Mesendoderm (in vitro differentiated cells): Measurements from ENCODE around the gene MAGEA11. TPM values are rescaled to one million over a fixed set of nuclear protein-coding genes. Genes with fewer than 3 reads are reported as not detected.
"Not testable (repeated sequence)": the region's sequence is repeated elsewhere in the genome, so short reads cannot be mapped to it uniquely, and the experiment has no call there.

ENCODE experiments used
- DNase-seq: peaks from one replicate; pipeline ENCODE4 v3.0.0; 2013
- H2AK5ac ChIP-seq: 2 replicates; pipeline ENCODE4 v1.6.1; 2013; ENCODE audit warnings: low read length, inconsistent platforms
- H2BK120ac ChIP-seq: 2 replicates; pipeline ENCODE4 v1.6.1; 2013; ENCODE audit warnings: low read depth, mild to moderate bottlenecking, low read length, moderate library complexity, mixed read lengths
- H2BK15ac ChIP-seq: replicated peaks from 2 replicates; pipeline ENCODE4 v1.6.1; 2013; ENCODE audit warnings: low read depth, mild to moderate bottlenecking, moderate library complexity
- H2BK5ac ChIP-seq: 2 replicates; pipeline ENCODE4 v1.6.1; 2013; ENCODE audit warnings: low read length, inconsistent platforms
- H3K18ac ChIP-seq: 2 replicates; pipeline ENCODE4 v1.6.1; 2013; ENCODE audit warnings: mild to moderate bottlenecking, low read length, mixed read lengths
- H3K23ac ChIP-seq: one replicate; pipeline ENCODE4 v1.6.1; 2013; ENCODE audit warnings: low read length
- H3K27ac ChIP-seq: 2 replicates; pipeline ENCODE4 v1.5.1; 2013; ENCODE audit warnings: low read depth, mild to moderate bottlenecking, inconsistent platforms, low read length, moderate library complexity
- H3K27me3 ChIP-seq: 2 replicates; pipeline ENCODE4 v1.6.1; 2013; ENCODE audit warnings: low read length, control low read depth, mild to moderate bottlenecking, inconsistent platforms; ENCODE audit not compliant: insufficient read depth, poor library complexity
- H3K36me3 ChIP-seq: 2 replicates; pipeline ENCODE4 v1.6.1; 2013; ENCODE audit warnings: low read length, inconsistent platforms; ENCODE audit not compliant: control insufficient read depth, insufficient read depth
- H3K4ac ChIP-seq: one replicate; pipeline ENCODE4 v1.6.1; 2013; ENCODE audit warnings: low read depth, mild to moderate bottlenecking, low read length, moderate library complexity
- H3K4me1 ChIP-seq: 2 replicates; pipeline ENCODE4 v1.6.1; 2013; ENCODE audit warnings: low read depth, low read length, inconsistent platforms; ENCODE audit not compliant: control insufficient read depth
- H3K4me2 ChIP-seq: 2 replicates; pipeline ENCODE4 v1.6.1; 2013; ENCODE audit warnings: low read length
- H3K4me3 ChIP-seq: 2 replicates; pipeline ENCODE4 v1.5.1; 2013; ENCODE audit warnings: mild to moderate bottlenecking, low read length
- H3K56ac ChIP-seq: one replicate; pipeline ENCODE4 v1.6.1; 2013; ENCODE audit warnings: low read length
- H3K79me1 ChIP-seq: 2 replicates; pipeline ENCODE4 v1.6.1; 2013; ENCODE audit warnings: low read length, inconsistent platforms
- H3K79me2 ChIP-seq: 2 replicates; pipeline ENCODE4 v1.6.1; 2013; ENCODE audit warnings: mild to moderate bottlenecking, low read length; ENCODE audit not compliant: control insufficient read depth, insufficient read depth
- H3K9ac ChIP-seq: 2 replicates; pipeline ENCODE4 v1.6.1; 2013; ENCODE audit warnings: low read length, inconsistent platforms
- H4K5ac ChIP-seq: one replicate; pipeline ENCODE4 v1.6.1; 2013; ENCODE audit warnings: low read length
- H4K8ac ChIP-seq: one replicate; pipeline ENCODE4 v1.6.1; 2013; ENCODE audit warnings: low read depth, mild to moderate bottlenecking, control low read depth, low read length, moderate library complexity
- WGBS: extraction: QIAGEN DNeasy Blood & Tissue Kit; methylation state at CpG from one replicate; pipeline ENCODE4 v1.1.7; 2013; ENCODE audit warnings: low lambda C conversion rate, missing lambda C conversion rate; ENCODE audit not compliant: insufficient coverage; ENCODE audit errors: extremely low coverage; 5-methylcytosine and 5-hydroxymethylcytosine counted together
- small RNA-seq: library from polyadenylated mRNA; stranded (forward); fragments of <200 nt; extraction: miRNeasy Mini kit (QIAGEN cat#:217004); gene quantifications from one replicate; pipeline ENCODE3, GENCODE V24; 2013; ENCODE audit not compliant: insufficient read depth

MAGEA11 gene

GRCh38 chrX:149760965-149761364, 49.1 kb downstream of the MAGEA11 start:
- Histone ChIP-seq H3K79me1 (no peaks in the 10 kb centered on the region), H3K9ac (no peak overlapping the region), H3K27ac (no peak overlapping the region), H3K23ac (no peak overlapping the region), H2BK5ac (no peak overlapping the region), H4K5ac (no peak overlapping the region), H3K56ac (no peak overlapping the region), H3K4ac (no peak overlapping the region), H3K4me1 (no peaks in the 10 kb centered on the region), H2AK5ac (no peak overlapping the region), H3K4me3 (no peak overlapping the region), H4K8ac (no peak overlapping the region), H3K4me2 (no peak overlapping the region), H2BK120ac (no peak overlapping the region), H3K79me2 (no peaks in the 10 kb centered on the region), H3K18ac (no peak overlapping the region), H3K36me3 (no peaks in the 10 kb centered on the region), H3K27me3 (no peaks in the 10 kb centered on the region), H2BK15ac (no peak overlapping the region)
- WGBS: no CpG with 5 or more reads among the region's 3 CpGs
- DNase-seq: no peak

GRCh38 chrX:149761858-149762674, 50.2 kb downstream of the MAGEA11 start:
- H3K4me2 ChIP-seq, H3K9ac ChIP-seq, H2BK120ac ChIP-seq, H2BK5ac ChIP-seq, H3K56ac ChIP-seq, H3K4me1 ChIP-seq, H3K18ac ChIP-seq, H4K8ac ChIP-seq, H2AK5ac ChIP-seq, H3K79me1 ChIP-seq, H2BK15ac ChIP-seq, H3K36me3 ChIP-seq, H3K4ac ChIP-seq, H3K27me3 ChIP-seq, DNase-seq, H3K4me3 ChIP-seq, H3K27ac ChIP-seq, H4K5ac ChIP-seq, H3K23ac ChIP-seq, H3K79me2 ChIP-seq: not testable (repeated sequence)
- no CpG with 5 or more reads among the region's 22 CpGs for WGBS

- Histone ChIP-seq H2BK15ac (no peak overlapping the region), H3K23ac (no peak overlapping the region), H3K27me3 (no peaks in the 10 kb centered on the region), H3K4me3 (no peak overlapping the region), H2AK5ac (no peak overlapping the region), H3K27ac (no peak overlapping the region), H4K5ac (no peak overlapping the region), H3K4me1 (no peaks in the 10 kb centered on the region), H2BK5ac (no peak overlapping the region), H3K79me2 (no peaks in the 10 kb centered on the region), H3K36me3 (no peaks in the 10 kb centered on the region), H3K79me1 (no peaks in the 10 kb centered on the region), H3K56ac (no peak overlapping the region), H3K4ac (no peak overlapping the region), H2BK120ac (no peak overlapping the region), H3K18ac (no peak overlapping the region), H4K8ac (no peak overlapping the region), H3K4me2 (no peak overlapping the region), H3K9ac (no peak overlapping the region)
- no peak for DNase-seq
- no CpG with 5 or more reads among the region's 11 CpGs for WGBS
Observed at GRCh38 chrX:149762696-149763614, 51.1 kb downstream of the MAGEA11 start.

Small RNAs within 50 kb of the gene (small RNA-seq; reads per million reads assigned to genes)
- gene AC244098.1 (not detected), gene AC244098.2 (not detected), gene AC244098.3 (not detected)
